ENCODE data around the gene PACRG. TPM values are rescaled to one million over a fixed set of nuclear protein-coding genes. Genes with fewer than 3 reads are reported as not detected.

PACRG gene
- total and polyA plus RNA-seq, 2 experiments from 2014 or later: not detected

- no peaks in the 10 kb centered on the region for H3K27me3 ChIP-seq (replicated peaks; ENCODE audit: insufficient read depth)
- no peaks in the 10 kb centered on the region for H3K79me2 ChIP-seq (ENCODE audit: insufficient read depth)
- no peak overlapping the region for H3K4me3 ChIP-seq
- no peaks in the 10 kb centered on the region for H3K9me2 ChIP-seq (ENCODE audit: insufficient read depth)
- H2AFZ ChIP-seq: no peak overlapping the region
- H3F3A ChIP-seq (ENCODE audit: insufficient read depth): no peaks in the 10 kb centered on the region
- H3K9ac ChIP-seq: no peak overlapping the region
- H3K4me2 ChIP-seq (ENCODE audit: unreplicated experiment): no peak overlapping the region
- H4K20me1 ChIP-seq (ENCODE audit: insufficient read depth): no peaks in the 10 kb centered on the region; the same call in 1 of the 2 replicates
- no peaks in the 10 kb centered on the region for H3K4me1 ChIP-seq (ENCODE audit: insufficient read depth)
- 83% methylated on average over 28 to 35 of the region's 35 CpGs for WGBS, 2 experiments (ENCODE audit: low coverage in 1 of 2, low lambda C conversion rate in 2 of 2, missing lambda C conversion rate in 2 of 2)
- no peak for DNase-seq
- H3K9me3 ChIP-seq (ENCODE audit: low read depth): no peaks in the 10 kb centered on the region
- no peak for TF ChIP-seq EZH2 (IDR thresholded peaks at IDR 0.05; ENCODE audit: insufficient read depth, poor library complexity, severe bottlenecking)
- no peak for TF ChIP-seq EZH2phosphoT487 (IDR thresholded peaks at IDR 0.05; ENCODE audit: insufficient read depth, low read depth)
- no peaks in the 10 kb centered on the region for H3K36me3 ChIP-seq (ENCODE audit: low read depth)
- H3K27ac ChIP-seq: no peak overlapping the region
- in situ Hi-C loops (cut with MboI): no loop called here
Observed at GRCh38 chr6:163149279-163149848, 421.6 kb downstream of the PACRG start.

DNA sequence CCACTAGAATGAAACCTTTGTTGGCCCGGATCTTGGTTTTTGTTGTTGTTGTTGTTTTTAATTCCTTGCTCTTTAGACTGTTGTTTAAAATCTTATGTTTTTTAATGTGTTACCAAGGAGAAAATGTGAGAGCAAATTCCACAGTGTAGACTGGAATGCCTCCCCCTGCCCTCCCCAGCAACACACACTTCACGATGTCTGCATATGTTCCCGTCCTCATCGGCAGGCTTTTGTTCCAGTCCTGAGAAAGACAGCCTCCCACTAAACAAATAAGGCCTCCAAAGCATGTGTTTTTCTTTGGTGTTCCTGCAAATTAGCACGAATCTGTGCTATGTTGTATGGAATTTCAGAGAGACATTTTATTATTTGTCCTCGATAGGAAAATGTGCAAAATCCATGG lies 423.4 kb downstream of the PACRG start:
- Histone ChIP-seq H3K79me2 (ENCODE audit: insufficient read depth) (no peaks in the 10 kb centered on the region), H3K9me3 (ENCODE audit: low read depth) (no peaks in the 10 kb centered on the region), H3K9ac (no peak overlapping the region), H3K4me1 (ENCODE audit: insufficient read depth) (no peaks in the 10 kb centered on the region), H3K4me3 (no peak overlapping the region), H3F3A (ENCODE audit: insufficient read depth) (no peaks in the 10 kb centered on the region), H3K9me2 (ENCODE audit: insufficient read depth) (no peaks in the 10 kb centered on the region), H4K20me1 (ENCODE audit: insufficient read depth) (no peaks in the 10 kb centered on the region; the same call in 1 of the 2 replicates), H3K27ac (no peak overlapping the region), H3K4me2 (ENCODE audit: unreplicated experiment) (no peak overlapping the region), H2AFZ (no peak overlapping the region), H3K36me3 (ENCODE audit: low read depth) (no peaks in the 10 kb centered on the region), H3K27me3 (replicated peaks; ENCODE audit: insufficient read depth) (no peaks in the 10 kb centered on the region)
- 65 to 67% methylated on average over 6 of the region's 6 CpGs for WGBS, 2 experiments (ENCODE audit: low coverage in 1 of 2, low lambda C conversion rate in 2 of 2, missing lambda C conversion rate in 2 of 2)
- in situ Hi-C loops (cut with MboI): no loop called here
- no peak for TF ChIP-seq EZH2phosphoT487 (IDR thresholded peaks at IDR 0.05; ENCODE audit: insufficient read depth, low read depth)
- no peak for TF ChIP-seq EZH2 (IDR thresholded peaks at IDR 0.05; ENCODE audit: insufficient read depth, poor library complexity, severe bottlenecking)
- no peak for DNase-seq

DNA sequence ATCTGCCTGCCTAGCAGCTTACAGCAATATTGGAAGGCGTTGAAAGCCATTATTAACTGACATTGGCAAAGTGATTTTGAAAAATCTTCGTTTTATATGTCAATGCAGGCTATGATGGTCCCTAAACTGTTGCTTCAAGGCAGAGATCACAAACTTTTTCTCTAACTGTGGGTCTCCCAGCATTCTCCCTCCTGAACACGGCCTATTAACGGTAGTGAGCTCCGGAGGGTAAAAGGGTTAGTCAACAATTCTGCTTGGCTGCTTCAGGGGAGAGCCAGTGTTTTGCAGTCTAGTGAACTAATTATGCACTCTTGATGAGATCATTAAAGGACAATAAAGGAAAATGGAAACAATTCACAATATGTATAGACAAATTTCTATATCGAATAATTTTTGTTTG lies 424.9 kb downstream of the PACRG start:
- Histone ChIP-seq H4K20me1 (ENCODE audit: insufficient read depth) (no peaks in the 10 kb centered on the region; the same call in 1 of the 2 replicates), H3K4me1 (ENCODE audit: insufficient read depth) (no peaks in the 10 kb centered on the region), H3K27ac (no peak overlapping the region), H3K4me2 (ENCODE audit: unreplicated experiment) (no peak overlapping the region), H3K36me3 (ENCODE audit: low read depth) (no peaks in the 10 kb centered on the region), H3K4me3 (no peak overlapping the region), H3K9ac (no peak overlapping the region), H3K9me2 (ENCODE audit: insufficient read depth) (no peaks in the 10 kb centered on the region), H3K79me2 (ENCODE audit: insufficient read depth) (no peaks in the 10 kb centered on the region), H2AFZ (no peak overlapping the region), H3K9me3 (ENCODE audit: low read depth) (no peaks in the 10 kb centered on the region), H3F3A (ENCODE audit: insufficient read depth) (no peaks in the 10 kb centered on the region), H3K27me3 (replicated peaks; ENCODE audit: insufficient read depth) (no peaks in the 10 kb centered on the region)
- in situ Hi-C loops (cut with MboI): no loop called here
- DNase-seq: no peak
- 20 to 25% methylated on average over 6 of the region's 6 CpGs for WGBS, 2 experiments (ENCODE audit: low coverage in 1 of 2, low lambda C conversion rate in 2 of 2, missing lambda C conversion rate in 2 of 2)
- TF ChIP-seq EZH2 (IDR thresholded peaks at IDR 0.05; ENCODE audit: insufficient read depth, poor library complexity, severe bottlenecking) (no peak), EZH2phosphoT487 (IDR thresholded peaks at IDR 0.05; ENCODE audit: insufficient read depth, low read depth) (no peak)

DNA sequence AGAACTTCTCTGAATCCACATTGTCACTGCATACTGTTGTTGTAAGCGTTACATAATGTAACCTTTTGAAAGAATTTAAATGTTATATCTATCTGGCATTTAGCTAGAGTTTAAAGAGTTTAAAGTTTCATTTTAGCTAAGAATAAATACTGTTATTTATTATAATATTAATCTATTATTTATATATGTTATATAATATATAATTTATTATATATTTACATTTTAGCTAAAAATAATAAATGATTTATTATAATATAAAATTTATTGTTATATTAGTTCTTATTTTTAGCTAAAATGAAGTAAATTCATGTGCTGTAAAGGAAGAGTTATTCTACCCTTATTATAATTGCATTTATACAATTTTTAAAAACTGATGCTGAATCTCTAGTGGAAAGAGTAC lies 431.3 kb downstream of the PACRG start:
- Histone ChIP-seq H3K79me2 (ENCODE audit: insufficient read depth) (no peaks in the 10 kb centered on the region), H3K36me3 (ENCODE audit: low read depth) (no peaks in the 10 kb centered on the region), H3K9ac (no peak overlapping the region), H3F3A (ENCODE audit: insufficient read depth) (no peaks in the 10 kb centered on the region), H3K9me3 (ENCODE audit: low read depth) (no peaks in the 10 kb centered on the region), H3K4me2 (ENCODE audit: unreplicated experiment) (no peak overlapping the region), H4K20me1 (ENCODE audit: insufficient read depth) (no peaks in the 10 kb centered on the region), H3K4me1 (ENCODE audit: insufficient read depth) (no peaks in the 10 kb centered on the region), H2AFZ (no peak overlapping the region), H3K27ac (no peak overlapping the region), H3K27me3 (replicated peaks; ENCODE audit: insufficient read depth) (no peaks in the 10 kb centered on the region; the same call in 1 of the 2 replicates), H3K4me3 (no peak overlapping the region), H3K9me2 (ENCODE audit: insufficient read depth) (no peaks in the 10 kb centered on the region)
- in situ Hi-C loops (cut with MboI): no loop called here
- TF ChIP-seq EZH2phosphoT487 (IDR thresholded peaks at IDR 0.05; ENCODE audit: insufficient read depth, low read depth): no peak
- TF ChIP-seq EZH2 (IDR thresholded peaks at IDR 0.05; ENCODE audit: insufficient read depth, poor library complexity, severe bottlenecking): no peak
- 52 to 55% methylated on average over 1 of the region's 1 CpG for WGBS, 2 experiments (ENCODE audit: low coverage in 1 of 2, low lambda C conversion rate in 2 of 2, missing lambda C conversion rate in 2 of 2)
- DNase-seq: no peak
